ENCODE results near the gene KIRREL3.

Gene KIRREL3

GRCh38 chr11:126628790-126629621 is 371.6 kb downstream of the KIRREL3 start:
- Histone ChIP-seq H3K9me3 (ENCODE audit: insufficient read depth, low read depth, low read length) (no peaks in the 10 kb centered on the region), H3K27ac (ENCODE audit: low read depth, low read length) (no peak overlapping the region), H3K9ac (ENCODE audit: low read depth, low read length) (no peak overlapping the region), H3K36me3 (ENCODE audit: insufficient read depth, low read length) (no peaks in the 10 kb centered on the region), H3K4me1 (ENCODE audit: insufficient read depth, low read length) (peaks cover 13% of the 10 kb centered on the region; the same call in 1 of the 2 replicates), H3K27me3 (ENCODE audit: insufficient read depth, low read length) (no peaks in the 10 kb centered on the region), H3K4me3 (ENCODE audit: low read length) (no peak overlapping the region)
- WGBS = 87% methylated on average over 13 of the region's 13 CpGs

GRCh38 chr11:126628450-126628789 is 372.1 kb downstream of the KIRREL3 start:
- Histone ChIP-seq H3K9ac (ENCODE audit: low read depth, low read length) (no peak overlapping the region), H3K27ac (ENCODE audit: low read depth, low read length) (no peak overlapping the region), H3K27me3 (ENCODE audit: insufficient read depth, low read length) (no peaks in the 10 kb centered on the region), H3K36me3 (ENCODE audit: insufficient read depth, low read length) (no peaks in the 10 kb centered on the region), H3K4me1 (ENCODE audit: insufficient read depth, low read length) (peaks cover 8% of the 10 kb centered on the region; the same call in 1 of the 2 replicates), H3K9me3 (ENCODE audit: insufficient read depth, low read depth, low read length) (no peaks in the 10 kb centered on the region), H3K4me3 (ENCODE audit: low read length) (no peak overlapping the region)
- WGBS = 94% methylated on average over 1 of the region's 1 CpG

- Histone ChIP-seq H3K4me1 (ENCODE audit: insufficient read depth, low read length) (peaks cover 8% of the 10 kb centered on the region; the same call in 1 of the 2 replicates), H3K36me3 (ENCODE audit: insufficient read depth, low read length) (no peaks in the 10 kb centered on the region), H3K27me3 (ENCODE audit: insufficient read depth, low read length) (no peaks in the 10 kb centered on the region), H3K27ac (ENCODE audit: low read depth, low read length) (no peak overlapping the region), H3K9ac (ENCODE audit: low read depth, low read length) (no peak overlapping the region), H3K4me3 (ENCODE audit: low read length) (no peak overlapping the region), H3K9me3 (ENCODE audit: insufficient read depth, low read depth, low read length) (no peaks in the 10 kb centered on the region)
- WGBS = 93% methylated on average over 7 of the region's 7 CpGs
Observed at GRCh38 chr11:126627421-126627820, 373.1 kb downstream of the KIRREL3 start.

GRCh38 chr11:126624506-126624905 is 376.1 kb downstream of the KIRREL3 start:
- Histone ChIP-seq H3K4me1 (ENCODE audit: insufficient read depth, low read length) (peaks cover 3% of the 10 kb centered on the region; the same call in 1 of the 2 replicates), H3K27me3 (ENCODE audit: insufficient read depth, low read length) (no peaks in the 10 kb centered on the region), H3K9ac (ENCODE audit: low read depth, low read length) (no peak overlapping the region), H3K36me3 (ENCODE audit: insufficient read depth, low read length) (no peaks in the 10 kb centered on the region), H3K4me3 (ENCODE audit: low read length) (no peak overlapping the region), H3K9me3 (ENCODE audit: insufficient read depth, low read depth, low read length) (no peaks in the 10 kb centered on the region), H3K27ac (ENCODE audit: low read depth, low read length) (no peak overlapping the region)
- WGBS = 92% methylated on average over 7 of the region's 7 CpGs

GRCh38 chr11:126619516-126619915 is 381.1 kb downstream of the KIRREL3 start:
- no peak overlapping the region for H3K4me3 ChIP-seq (ENCODE audit: low read length)
- no peaks in the 10 kb centered on the region for H3K36me3 ChIP-seq (ENCODE audit: insufficient read depth, low read length)
- H3K4me1 ChIP-seq (ENCODE audit: insufficient read depth, low read length) = no peaks in the 10 kb centered on the region
- H3K9ac ChIP-seq (ENCODE audit: low read depth, low read length) = no peak overlapping the region
- no peak overlapping the region for H3K27ac ChIP-seq (ENCODE audit: low read depth, low read length)
- H3K27me3 ChIP-seq (ENCODE audit: insufficient read depth, low read length) = no peaks in the 10 kb centered on the region
- 94% methylated on average over 3 of the region's 3 CpGs for WGBS
- H3K9me3 ChIP-seq (ENCODE audit: insufficient read depth, low read depth, low read length) = no peaks in the 10 kb centered on the region

GRCh38 chr11:126615845-126616244 is 384.7 kb downstream of the KIRREL3 start:
- Histone ChIP-seq H3K27me3 (ENCODE audit: insufficient read depth, low read length) (no peaks in the 10 kb centered on the region), H3K9ac (ENCODE audit: low read depth, low read length) (no peak overlapping the region), H3K4me1 (ENCODE audit: insufficient read depth, low read length) (no peaks in the 10 kb centered on the region), H3K36me3 (ENCODE audit: insufficient read depth, low read length) (no peaks in the 10 kb centered on the region), H3K9me3 (ENCODE audit: insufficient read depth, low read depth, low read length) (no peaks in the 10 kb centered on the region), H3K4me3 (ENCODE audit: low read length) (no peak overlapping the region), H3K27ac (ENCODE audit: low read depth, low read length) (no peak overlapping the region)
- WGBS = 94% methylated on average over 11 of the region's 11 CpGs

- Histone ChIP-seq H3K36me3 (ENCODE audit: insufficient read depth, low read length) (no peaks in the 10 kb centered on the region), H3K27ac (ENCODE audit: low read depth, low read length) (no peak overlapping the region), H3K9me3 (ENCODE audit: insufficient read depth, low read depth, low read length) (no peaks in the 10 kb centered on the region), H3K9ac (ENCODE audit: low read depth, low read length) (no peak overlapping the region), H3K4me3 (ENCODE audit: low read length) (no peak overlapping the region), H3K4me1 (ENCODE audit: insufficient read depth, low read length) (peaks cover 9% of the 10 kb centered on the region), H3K27me3 (ENCODE audit: insufficient read depth, low read length) (no peaks in the 10 kb centered on the region)
- WGBS = 90% methylated on average over 4 of the region's 4 CpGs
Observed at GRCh38 chr11:126613272-126613671, 387.3 kb downstream of the KIRREL3 start.

- H3K27me3 ChIP-seq (ENCODE audit: insufficient read depth, low read length) = no peaks in the 10 kb centered on the region
Observed at GRCh38 chr11:126612671-126613070, 387.9 kb downstream of the KIRREL3 start.

GRCh38 chr11:126611438-126611837 is 389.1 kb downstream of the KIRREL3 start:
- H3K27me3 ChIP-seq (ENCODE audit: insufficient read depth, low read length) = no peaks in the 10 kb centered on the region
- no peak overlapping the region for H3K4me3 ChIP-seq (ENCODE audit: low read length)
- WGBS = 93% methylated on average over 8 of the region's 8 CpGs

More at GRCh38 chr11:126612671-126613070, 387.9 kb downstream of the KIRREL3 start:
- H3K9ac ChIP-seq (ENCODE audit: low read depth, low read length) = no peak overlapping the region
- peaks cover 11% of the 10 kb centered on the region for H3K4me1 ChIP-seq (ENCODE audit: insufficient read depth, low read length)
- 95% methylated on average over 8 of the region's 8 CpGs for WGBS
- H3K27ac ChIP-seq (ENCODE audit: low read depth, low read length) = no peak overlapping the region
- H3K4me3 ChIP-seq (ENCODE audit: low read length) = no peak overlapping the region
- H3K36me3 ChIP-seq (ENCODE audit: insufficient read depth, low read length) = no peaks in the 10 kb centered on the region
- no peaks in the 10 kb centered on the region for H3K9me3 ChIP-seq (ENCODE audit: insufficient read depth, low read depth, low read length)

GRCh38 chr11:126608658-126609057 is 391.9 kb downstream of the KIRREL3 start:
- Histone ChIP-seq H3K9me3 (ENCODE audit: insufficient read depth, low read depth, low read length) (no peaks in the 10 kb centered on the region), H3K27ac (ENCODE audit: low read depth, low read length) (no peak overlapping the region), H3K4me3 (ENCODE audit: low read length) (no peak overlapping the region), H3K27me3 (ENCODE audit: insufficient read depth, low read length) (no peaks in the 10 kb centered on the region), H3K36me3 (ENCODE audit: insufficient read depth, low read length) (no peaks in the 10 kb centered on the region), H3K4me1 (ENCODE audit: insufficient read depth, low read length) (peaks cover 19% of the 10 kb centered on the region), H3K9ac (ENCODE audit: low read depth, low read length) (no peak overlapping the region)
- WGBS = 86% methylated on average over 1 of the region's 1 CpG

More at GRCh38 chr11:126611438-126611837, 389.1 kb downstream of the KIRREL3 start:
- Histone ChIP-seq H3K27ac (ENCODE audit: low read depth, low read length) (no peak overlapping the region), H3K36me3 (ENCODE audit: insufficient read depth, low read length) (no peaks in the 10 kb centered on the region), H3K4me1 (ENCODE audit: insufficient read depth, low read length) (peaks cover 19% of the 10 kb centered on the region), H3K9me3 (ENCODE audit: insufficient read depth, low read depth, low read length) (no peaks in the 10 kb centered on the region), H3K9ac (ENCODE audit: low read depth, low read length) (no peak overlapping the region)

GRCh38 chr11:126607776-126608541 is 392.6 kb downstream of the KIRREL3 start:
- Histone ChIP-seq H3K27me3 (ENCODE audit: insufficient read depth, low read length) (no peaks in the 10 kb centered on the region), H3K4me3 (ENCODE audit: low read length) (peak overlapping the region; percentile 14; the same call in 1 of the 2 replicates), H3K27ac (ENCODE audit: low read depth, low read length) (no peak overlapping the region), H3K9me3 (ENCODE audit: insufficient read depth, low read depth, low read length) (no peaks in the 10 kb centered on the region), H3K4me1 (ENCODE audit: insufficient read depth, low read length) (peaks cover 19% of the 10 kb centered on the region), H3K36me3 (ENCODE audit: insufficient read depth, low read length) (no peaks in the 10 kb centered on the region), H3K9ac (ENCODE audit: low read depth, low read length) (no peak overlapping the region)
- 61% methylated on average over 19 of the region's 19 CpGs for WGBS
